NCI-H2227 (cell line): ENCODE data around the gene FRMPD4.

Experiments
- DNase-seq: peaks from one replicate; lab custom pipeline; 2025; ENCODE audit not compliant: unreplicated experiment; lab: John Stamatoyannopoulos, UW

Gene FRMPD4

DNA sequence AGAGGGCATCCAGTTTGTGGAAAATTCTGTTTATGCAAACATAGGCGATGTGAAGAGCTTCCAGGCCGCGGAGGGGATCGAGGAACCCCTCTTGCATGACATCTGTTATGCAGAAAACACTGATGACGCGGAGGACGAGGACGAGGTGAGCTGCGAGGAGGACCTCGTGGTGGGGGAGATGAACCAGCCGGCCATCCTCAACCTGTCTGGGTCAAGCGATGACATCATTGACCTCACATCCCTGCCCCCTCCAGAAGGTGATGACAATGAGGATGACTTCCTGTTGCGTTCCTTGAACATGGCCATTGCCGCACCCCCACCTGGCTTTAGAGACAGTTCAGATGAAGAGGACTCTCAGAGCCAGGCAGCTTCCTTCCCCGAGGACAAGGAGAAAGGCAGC is 578.3 kb downstream of the FRMPD4 start:
- no peak for DNase-seq

DNA sequence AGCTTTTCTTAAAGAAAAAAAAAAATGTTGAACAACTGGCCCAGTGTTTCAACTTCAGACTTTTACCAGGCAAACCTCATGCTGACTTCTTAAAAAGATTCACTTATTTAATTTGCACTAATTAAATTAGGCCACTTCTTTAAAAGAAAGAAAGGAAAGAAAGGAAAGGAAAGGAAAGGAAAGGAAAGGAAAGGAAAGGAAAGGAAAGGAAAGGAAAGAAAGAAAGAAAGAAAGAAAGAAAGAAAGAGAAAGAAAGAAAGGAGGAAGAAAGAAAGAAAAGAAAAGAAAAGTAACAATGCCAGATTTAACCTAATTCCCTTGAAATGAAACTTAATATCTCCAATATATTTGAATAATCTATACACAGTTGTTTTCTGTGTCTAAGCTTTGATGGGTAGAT is 581.6 kb downstream of the FRMPD4 start:
- no peak for DNase-seq

DNA sequence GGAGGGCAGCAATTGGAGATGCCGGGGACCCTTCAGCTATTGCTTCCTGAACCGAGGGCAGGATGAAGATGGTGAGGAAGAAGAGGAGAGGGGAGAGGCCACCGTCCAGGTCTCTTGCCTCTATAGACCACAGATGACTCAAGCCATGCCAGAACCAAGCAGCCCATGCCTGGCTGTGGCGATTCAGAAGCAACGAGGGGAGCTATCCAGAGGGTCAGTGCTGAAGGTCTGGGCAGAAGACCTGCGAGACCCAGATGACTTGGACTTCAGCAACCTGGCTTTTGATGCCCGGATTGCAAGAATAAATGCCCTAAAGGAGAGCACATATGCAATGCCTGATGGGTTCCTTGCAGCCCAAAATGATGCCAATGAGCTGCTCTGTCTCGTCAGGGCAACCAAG is 582.8 kb downstream of the FRMPD4 start:
- no peak for DNase-seq

DNA sequence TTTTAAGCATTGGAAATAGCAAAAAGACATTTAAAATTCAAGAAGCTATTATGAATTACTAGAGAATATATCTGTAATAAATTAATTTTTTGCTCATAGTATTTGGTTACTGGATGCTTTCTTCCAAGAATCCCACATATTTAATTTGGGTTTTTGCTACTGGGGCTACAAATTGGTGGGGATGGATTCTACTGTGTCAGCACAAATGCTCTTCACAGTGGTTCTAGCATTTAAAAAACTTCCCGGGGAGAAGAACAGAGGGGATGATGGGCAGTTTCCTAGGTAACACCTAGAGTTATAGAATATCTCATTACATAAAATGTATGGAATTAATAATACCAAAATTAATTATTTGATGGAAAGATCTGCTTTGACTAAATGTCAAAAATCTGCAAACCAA is 584.0 kb downstream of the FRMPD4 start:
- DNase-seq: no peak

DNA sequence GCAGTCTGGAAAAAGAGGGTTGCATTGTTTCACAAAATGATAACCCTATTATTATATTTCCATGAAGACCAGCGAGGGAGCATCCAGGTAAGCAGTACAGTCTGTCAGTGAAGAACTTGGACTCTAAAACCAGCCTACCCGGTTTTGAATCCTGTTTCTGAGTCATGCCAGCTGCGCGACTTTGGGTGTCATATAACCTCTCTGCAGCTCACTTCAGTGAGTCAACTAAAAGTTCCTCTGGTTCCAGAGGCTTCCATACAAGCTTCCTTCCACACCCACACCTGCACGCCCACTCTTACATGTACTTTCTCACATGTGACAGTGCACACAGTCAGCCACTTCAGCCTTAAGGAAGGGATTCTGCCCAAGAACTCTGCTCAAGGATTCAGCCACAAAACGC is 603.1 kb downstream of the FRMPD4 start:
- DNase-seq: no peak

DNA sequence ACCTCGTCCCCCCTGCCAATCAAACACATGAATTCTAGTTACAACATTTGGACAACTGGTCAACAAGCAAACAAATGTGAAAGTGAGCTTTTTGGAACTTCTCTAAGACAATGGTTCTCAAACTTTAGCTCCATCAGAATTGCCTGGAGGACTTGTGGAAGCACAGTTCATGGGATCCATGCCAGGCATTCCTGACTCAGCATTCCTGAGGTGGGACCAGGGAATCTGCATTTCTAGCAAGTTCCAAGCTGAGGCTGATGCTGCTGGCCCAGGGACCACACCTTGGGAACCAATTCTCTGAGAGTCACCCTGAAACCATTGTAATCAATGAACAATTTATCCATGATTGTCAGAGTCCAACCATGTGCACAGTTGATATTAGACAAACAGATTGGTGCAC is 609.2 kb downstream of the FRMPD4 start:
- DNase-seq: no peak

DNA sequence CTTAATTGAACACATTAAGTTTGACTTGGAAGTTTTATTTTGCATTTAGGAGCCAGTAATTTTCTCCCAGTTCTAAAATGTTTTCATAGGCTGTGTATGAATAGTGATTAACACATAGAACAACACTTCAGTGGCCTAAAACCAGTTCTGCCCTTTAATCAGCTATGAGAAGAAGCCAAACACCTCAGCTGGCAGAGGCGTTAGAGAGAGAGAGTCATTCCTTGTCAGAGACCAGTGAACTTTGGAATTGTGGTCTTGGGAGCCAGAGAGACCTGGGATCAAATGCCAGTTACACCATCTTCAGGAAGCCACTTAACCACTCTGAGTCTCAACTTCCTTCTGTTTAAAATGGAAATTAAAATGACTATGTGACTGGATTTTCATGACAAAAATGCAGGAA is 613.6 kb downstream of the FRMPD4 start:
- DNase-seq: no peak

DNA sequence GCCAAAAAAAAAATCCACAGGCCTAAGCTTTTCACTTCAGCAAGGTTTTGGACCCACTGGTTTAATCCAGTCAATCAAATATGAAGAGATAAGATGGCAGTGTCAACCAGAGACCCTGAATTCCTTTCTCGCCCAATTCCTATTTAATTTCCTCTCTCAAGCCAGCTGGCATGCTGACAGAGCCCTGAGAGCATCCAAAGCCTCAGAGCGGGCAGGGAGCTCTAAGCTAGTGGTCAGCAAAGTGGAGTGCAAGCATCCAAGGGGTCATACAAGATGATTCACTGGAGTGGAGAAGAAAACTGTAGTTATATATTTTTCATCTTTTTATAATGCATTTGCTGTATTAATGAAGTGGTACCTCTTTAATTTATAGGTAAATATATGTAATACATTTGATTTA is 615.1 kb downstream of the FRMPD4 start:
- no peak for DNase-seq

DNA sequence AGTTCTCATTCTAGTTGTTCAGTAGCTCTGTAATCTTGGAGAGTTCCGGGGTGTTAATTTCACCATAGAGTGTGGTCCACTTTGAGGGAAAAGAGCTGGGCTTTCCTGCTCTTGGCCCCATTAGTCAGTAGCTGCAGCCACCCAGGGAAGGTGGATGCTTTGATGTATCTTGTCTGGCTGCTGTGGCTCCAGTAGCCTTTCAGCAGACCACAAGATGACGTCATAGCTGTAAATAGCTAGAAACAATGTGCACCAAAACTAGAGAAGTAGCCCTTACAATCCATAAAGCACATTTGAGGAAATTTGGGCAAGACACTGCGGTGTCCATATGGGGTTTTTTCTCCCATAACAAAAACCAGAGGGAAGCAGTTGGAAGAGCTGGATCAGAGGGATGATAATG is 620.0 kb downstream of the FRMPD4 start:
- DNase-seq: no peak

DNA sequence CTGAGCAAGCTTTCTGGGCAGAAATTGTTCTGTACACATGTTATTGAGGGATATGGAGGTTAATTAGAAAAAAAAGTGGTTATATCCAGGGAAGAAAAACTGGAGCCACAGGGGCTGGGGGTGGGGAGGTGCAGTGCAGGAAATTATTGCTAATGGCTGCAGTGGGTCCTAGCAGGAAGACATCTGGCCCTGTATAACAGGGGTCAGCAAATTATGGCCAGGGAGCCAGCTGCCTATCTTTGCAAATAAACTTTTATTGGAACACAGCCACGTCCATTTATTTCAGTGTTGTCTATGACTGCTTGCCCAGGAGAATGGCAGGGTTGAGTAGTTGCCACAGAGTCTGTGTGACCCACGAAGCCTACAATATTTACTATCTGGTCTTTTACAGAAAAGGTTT is 629.6 kb downstream of the FRMPD4 start:
- DNase-seq: peak; percentile 8

DNA sequence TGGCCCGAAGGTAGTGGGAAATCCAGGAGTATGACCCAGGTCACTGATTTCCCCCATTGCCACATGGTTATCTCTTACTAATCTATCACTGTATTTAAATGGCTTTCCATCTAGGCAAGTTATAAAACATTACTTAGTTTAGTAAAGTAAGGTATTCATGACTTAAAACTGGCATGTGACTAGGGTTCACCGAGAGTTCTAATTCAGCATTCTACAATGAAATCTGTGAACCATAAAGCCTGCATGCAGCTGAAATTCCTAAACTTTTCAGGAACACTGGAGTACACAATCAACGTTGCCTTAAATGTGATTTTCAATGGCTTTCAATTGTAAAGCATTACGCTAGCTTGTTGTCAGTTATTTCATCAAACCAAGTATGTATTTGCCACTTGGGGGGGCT is 630.2 kb downstream of the FRMPD4 start:
- no peak for DNase-seq

DNA sequence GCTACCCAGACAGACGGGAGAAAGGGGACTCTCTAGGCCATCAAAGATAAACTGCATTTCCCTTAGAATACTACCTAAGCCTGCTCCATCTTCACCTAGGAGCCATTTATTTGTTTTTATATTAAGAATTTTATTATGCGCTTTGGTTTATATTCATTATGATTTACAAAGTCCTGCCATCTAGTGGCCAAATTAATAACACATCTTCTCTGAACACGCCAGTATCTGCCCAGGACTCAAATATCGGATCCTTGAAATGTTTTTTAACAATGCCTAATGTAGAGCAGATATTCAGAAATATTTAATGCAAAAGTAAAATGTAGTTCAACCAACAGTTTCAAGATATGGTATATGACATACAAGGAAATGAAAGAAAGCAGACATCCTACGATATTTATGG is 632.2 kb downstream of the FRMPD4 start:
- DNase-seq: peak; percentile 41

DNA sequence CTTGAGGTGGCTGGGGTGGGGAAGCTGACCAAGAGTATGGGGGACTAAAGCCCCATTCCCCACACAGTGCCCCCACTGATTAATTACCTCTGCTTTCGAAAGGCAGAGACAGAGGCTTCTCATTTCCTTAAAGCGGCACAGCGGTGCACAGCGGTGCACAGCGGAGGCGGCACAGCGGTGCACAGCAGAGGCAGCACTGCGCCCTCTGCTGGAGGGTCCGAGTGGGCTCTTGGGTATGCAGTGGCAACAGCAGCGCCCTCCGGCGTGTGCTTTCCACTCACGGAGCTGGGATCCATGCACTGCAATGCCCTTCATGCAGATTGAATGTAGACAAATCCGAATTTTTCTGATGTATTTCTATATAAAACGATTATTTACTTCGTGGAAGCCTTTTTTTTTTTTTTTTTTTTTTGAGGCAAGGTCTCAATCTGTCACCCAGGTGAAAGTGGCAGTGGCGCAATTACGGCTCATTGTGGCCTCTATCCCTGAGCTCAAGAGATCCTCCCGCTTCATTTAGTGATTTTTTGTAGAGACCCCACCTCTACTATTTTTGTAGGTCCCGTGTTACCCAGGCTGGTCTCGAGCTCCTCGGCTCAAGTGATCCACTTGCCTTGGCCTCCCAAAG is 633.3 kb downstream of the FRMPD4 start:
- no peak for DNase-seq
